HepG2 (cell line): ENCODE measurements around the gene NCOA7. TPM values are rescaled to one million over a fixed set of nuclear protein-coding genes. Genes with fewer than 3 reads are reported as not detected.

Experiments
- ERF ChIP-seq: IDR thresholded peaks from 2 replicates; pipeline ENCODE4 v1.6.1; 2018; ENCODE audit warnings: missing biosample characterization, missing genetic modification reagents
- HDAC1 ChIP-seq: sonication (generic); formaldehyde crosslinking; IDR thresholded peaks from 2 replicates; pipeline ENCODE4 v1.5.1; 2020; ENCODE audit warnings: mild to moderate bottlenecking, missing genetic modification reagents
- MAX ChIP-seq: IDR thresholded peaks from 2 replicates; pipeline ENCODE4 v1.6.1; 2012; ENCODE audit warnings: inconsistent platforms
- MEIS2 ChIP-seq: sonication (generic); formaldehyde crosslinking; IDR thresholded peaks from 2 replicates; pipeline ENCODE4 v1.9.0; 2021; ENCODE audit warnings: mild to moderate bottlenecking, missing genetic modification reagents
- MTA1 ChIP-seq: sonication (generic); formaldehyde crosslinking; IDR thresholded peaks from 2 replicates; pipeline ENCODE4 v1.4.0; 2020; ENCODE audit warnings: missing genetic modification reagents, mild to moderate bottlenecking, borderline replicate concordance
- PRDM15 ChIP-seq: sonication (generic); formaldehyde crosslinking; IDR thresholded peaks from 2 replicates; pipeline ENCODE4 v1.4.0; 2020; ENCODE audit warnings: missing genetic modification reagents
- RNF219 ChIP-seq: sonication (generic); formaldehyde crosslinking; IDR thresholded peaks from 2 replicates; pipeline ENCODE4 v1.5.0; 2020; ENCODE audit warnings: mild to moderate bottlenecking, missing genetic modification reagents
- SNAI1 ChIP-seq: sonication (generic); formaldehyde crosslinking; IDR thresholded peaks from 2 replicates; pipeline ENCODE4 v1.5.0; 2020; ENCODE audit warnings: mild to moderate bottlenecking, missing genetic modification reagents, borderline replicate concordance
- SRY ChIP-seq: sonication (generic); formaldehyde crosslinking; IDR thresholded peaks from 2 replicates; pipeline ENCODE4 v1.8.0; 2022; ENCODE audit warnings: mild to moderate bottlenecking, missing genetic modification reagents
- THAP9 ChIP-seq: sonication (generic); formaldehyde crosslinking; IDR thresholded peaks from 2 replicates; pipeline ENCODE4; 2020; ENCODE audit warnings: missing genetic modification reagents, mild to moderate bottlenecking, borderline replicate concordance
- ZFAT ChIP-seq: sonication (generic); formaldehyde crosslinking; conservative IDR thresholded peaks from 2 replicates; pipeline ENCODE4 v1.8.1; 2023; ENCODE audit warnings: missing genetic modification reagents, inconsistent platforms
- ZNF160 ChIP-seq: sonication (generic); formaldehyde crosslinking; IDR thresholded peaks from 2 replicates; pipeline ENCODE4 v1.8.0; 2022; ENCODE audit warnings: mild to moderate bottlenecking, inconsistent platforms, missing genetic modification reagents
- ZNF280D ChIP-seq: sonication (generic); formaldehyde crosslinking; IDR thresholded peaks from 2 replicates; pipeline ENCODE4 v1.5.1; 2020; ENCODE audit warnings: mild to moderate bottlenecking, missing genetic modification reagents
- ZNF558 ChIP-seq: sonication (generic); formaldehyde crosslinking; IDR thresholded peaks from 2 replicates; pipeline ENCODE4 v1.9.0; 2022; ENCODE audit warnings: mild to moderate bottlenecking, missing genetic modification reagents, borderline replicate concordance
- ZNF879 ChIP-seq: sonication (generic); formaldehyde crosslinking; IDR thresholded peaks from 2 replicates; pipeline ENCODE4 v1.8.1; 2023; ENCODE audit warnings: missing genetic modification reagents
- polyA plus RNA-seq, 8 experiments: library from polyadenylated mRNA; depleted of rRNA in 3 of 8; stranded (reverse) in 7 of 8; unstranded in 1 of 8; fragments of >200 nt; fragmentation: Illumina TruSeq in 4 of 8; extraction: Trizol in 4 of 8; gene quantifications; 2 replicates each; pipeline versions ENCODE4 v1.2.1 to v1.2.3, GENCODE V29; 2011 to 2016; ENCODE audit warnings: low read depth in 4 of 8, missing spikeins in 1 of 8, mixed read lengths in 1 of 8; ENCODE audit not compliant: insufficient read depth in 1 of 8
- total RNA-seq, 5 experiments: library from RNA; depleted of rRNA; stranded (reverse); fragments of >200 nt; fragmentation: Illumina TruSeq; extraction: Trizol; gene quantifications; 2 replicates each; pipeline ENCODE4 v1.2.3, GENCODE V29; 2016; ENCODE audit warnings: low read depth in 1 of 5

The NCOA7 gene
- total and polyA plus RNA-seq, 2 of the 13 experiments (the other 11 are each of a cell fraction or from before 2014, with no cell fraction given) = 13.6 to 20.8 TPM

GRCh38 chr6:125746731-125747588, 43.8 kb upstream of the NCOA7 start (continued):
- TF ChIP-seq MTA1 (no peak), SNAI1 (CRISPR knock-in tag) (no peak), MAX (no peak), PRDM15 (no peak), ZNF879 (CRISPR knock-in tag) (no peak), RNF219 (no peak), ZNF280D (no peak), MEIS2 (CRISPR knock-in tag) (no peak), SRY (CRISPR knock-in tag) (0 out of 2 replicates have a peak, but pooled peaks have one; percentile 10), ERF (CRISPR knock-in tag) (no peak), ZFAT (CRISPR knock-in tag) (peak; percentile 93), THAP9 (no peak), ZNF558 (CRISPR knock-in tag) (no peak), ZNF160 (CRISPR knock-in tag) (no peak), HDAC1 (CRISPR knock-in tag) (no peak)
